Central memory CD8-positive, alpha-beta T cell (primary cell): ENCODE results near the gene MAPK8IP2.

Experiments
- ATAC-seq: fragments of 150-1000 bp; cut with Tn5 transposase; replicated peaks from 2 replicates; pipeline ENCODE4 v1.10.0; 2022; ENCODE audit warnings: mild to moderate bottlenecking, moderate FRiP score, moderate number of reproducible peaks; ENCODE audit not compliant: poor library complexity, severe bottlenecking; ENCODE audit errors: extremely low read depth
- DNase-seq, 2 donors: peaks; one replicate each; pipeline ENCODE4 v3.0.0; 2021; ENCODE audit warnings: low spot score in 2 of 2
- H3K27ac Mint-ChIP-seq: one replicate; pipeline ENCODE4 v1.8.0; 2022; ENCODE audit warnings: low read depth, mild to moderate bottlenecking, moderate library complexity, mixed read lengths
- H3K27me3 Mint-ChIP-seq: one replicate; pipeline ENCODE4 v1.8.0; 2022; ENCODE audit warnings: mixed read lengths
- H3K36me3 Mint-ChIP-seq: one replicate; pipeline ENCODE4 v1.8.0; 2022; ENCODE audit warnings: mild to moderate bottlenecking, moderate library complexity, mixed read lengths; ENCODE audit not compliant: insufficient read depth
- H3K4me1 Mint-ChIP-seq: one replicate; pipeline ENCODE4 v1.8.0; 2022; ENCODE audit warnings: mixed read lengths
- H3K4me3 Mint-ChIP-seq: one replicate; pipeline ENCODE4 v1.8.0; 2022; ENCODE audit warnings: mild to moderate bottlenecking, moderate library complexity, mixed read lengths
- H3K9me3 Mint-ChIP-seq: one replicate; pipeline ENCODE4 v1.8.0; 2022; ENCODE audit warnings: mixed read lengths

MAPK8IP2 gene

GRCh38 chr22:50577987-50578775, 22.4 kb upstream of the MAPK8IP2 start, which contains the start of gene CPT1B:
CPT1B (minus strand) TSS chr22:50578427; CDS start chr22:50577915, 512 bp downstream.
- Mint-ChIP-seq H3K4me3 (no peak within 1 kb of the TSS), H3K27ac (no peak within 1 kb of the TSS), H3K4me1 (peaks cover 8% of the 10 kb centered on the region), H3K36me3 (peaks cover 12% of the 10 kb centered on the region), H3K27me3 (no peaks in the 10 kb centered on the region), H3K9me3 (no peaks in the 10 kb centered on the region)
- ATAC-seq (no peak), DNase-seq (no peak)

- H3K36me3 Mint-ChIP-seq: peaks cover 15% of the 10 kb centered on the region
- no peak overlapping the region for H3K4me3 Mint-ChIP-seq
- peaks cover 14% of the 10 kb centered on the region for H3K4me1 Mint-ChIP-seq
- no peaks in the 10 kb centered on the region for H3K9me3 Mint-ChIP-seq
- H3K27ac Mint-ChIP-seq: no peak overlapping the region
- ATAC-seq (no peak), DNase-seq (no peak)
- no peaks in the 10 kb centered on the region for H3K27me3 Mint-ChIP-seq
Observed at GRCh38 chr22:50578776-50579310, 21.8 kb upstream of the MAPK8IP2 start.

DNA sequence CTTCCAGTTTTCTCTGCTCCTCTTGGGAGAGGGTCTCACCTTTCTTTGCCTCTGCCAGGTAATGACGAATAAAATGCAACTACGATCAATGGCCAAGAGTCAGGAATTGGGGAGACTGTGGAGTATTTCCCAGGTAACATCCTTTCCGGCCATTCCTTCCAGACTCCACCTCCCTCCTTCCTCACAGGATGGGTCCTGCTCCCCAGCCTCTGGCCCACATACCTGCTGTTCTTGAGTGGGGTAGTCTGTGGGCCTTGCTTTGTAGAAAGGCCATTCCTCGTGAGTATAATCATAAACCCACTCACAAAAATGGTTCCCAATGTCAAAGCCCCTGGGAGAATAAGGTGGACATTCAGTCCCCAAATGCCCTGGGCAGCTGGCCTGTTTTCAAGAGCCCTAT, 20.8 kb upstream of the MAPK8IP2 start:
- ATAC-seq (no peak), DNase-seq (no peak)
- Mint-ChIP-seq H3K27ac (no peak overlapping the region), H3K4me1 (peaks cover 14% of the 10 kb centered on the region), H3K9me3 (no peaks in the 10 kb centered on the region), H3K4me3 (no peak overlapping the region), H3K36me3 (peaks cover 12% of the 10 kb centered on the region), H3K27me3 (no peaks in the 10 kb centered on the region)

DNA sequence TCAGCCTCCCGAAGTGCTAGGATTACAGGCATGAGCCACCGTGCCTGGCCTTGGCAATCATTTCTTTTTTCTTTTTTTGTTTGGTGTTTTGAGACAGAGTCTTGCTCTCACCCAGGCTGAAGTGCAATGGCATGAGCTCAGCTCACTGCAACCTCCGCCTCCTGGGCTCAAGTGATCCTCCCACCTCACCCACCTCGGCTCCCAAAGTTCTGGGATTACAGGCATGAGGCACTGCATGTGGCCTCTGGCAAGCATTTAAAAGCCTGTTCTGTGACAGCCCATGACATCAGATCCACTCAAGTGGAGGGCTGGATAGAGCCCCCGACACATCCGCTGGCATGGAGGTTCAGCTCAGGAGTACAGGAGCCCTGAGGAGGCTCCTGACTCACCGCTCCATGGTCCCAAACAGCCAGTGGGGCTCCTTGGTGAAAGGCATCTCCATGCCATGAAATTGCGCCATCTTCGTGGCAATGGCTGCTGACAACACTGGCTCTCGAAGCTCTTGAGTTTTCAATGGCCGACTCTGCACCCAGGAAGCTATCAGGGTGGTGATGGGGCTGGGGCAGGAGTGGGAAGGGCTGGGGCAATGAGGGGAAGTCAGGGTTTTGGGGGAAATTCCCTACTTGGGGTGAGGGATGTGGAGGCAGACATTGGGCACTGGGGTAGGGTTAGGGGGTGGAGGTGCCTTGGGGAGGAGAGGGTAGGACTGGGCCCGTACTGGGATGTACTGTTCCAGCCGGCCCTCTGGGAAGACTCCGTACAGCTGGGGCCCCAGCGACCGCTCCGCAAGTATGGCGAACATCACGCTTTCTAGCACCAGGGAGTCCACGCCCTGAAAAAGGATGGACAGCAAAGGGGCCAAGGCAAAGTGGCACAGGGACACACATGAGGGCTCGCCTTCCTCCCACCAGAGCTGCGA, 19.3 kb upstream of the MAPK8IP2 start:
- no peaks in the 10 kb centered on the region for H3K27me3 Mint-ChIP-seq
- H3K36me3 Mint-ChIP-seq: peaks cover 12% of the 10 kb centered on the region

DNA sequence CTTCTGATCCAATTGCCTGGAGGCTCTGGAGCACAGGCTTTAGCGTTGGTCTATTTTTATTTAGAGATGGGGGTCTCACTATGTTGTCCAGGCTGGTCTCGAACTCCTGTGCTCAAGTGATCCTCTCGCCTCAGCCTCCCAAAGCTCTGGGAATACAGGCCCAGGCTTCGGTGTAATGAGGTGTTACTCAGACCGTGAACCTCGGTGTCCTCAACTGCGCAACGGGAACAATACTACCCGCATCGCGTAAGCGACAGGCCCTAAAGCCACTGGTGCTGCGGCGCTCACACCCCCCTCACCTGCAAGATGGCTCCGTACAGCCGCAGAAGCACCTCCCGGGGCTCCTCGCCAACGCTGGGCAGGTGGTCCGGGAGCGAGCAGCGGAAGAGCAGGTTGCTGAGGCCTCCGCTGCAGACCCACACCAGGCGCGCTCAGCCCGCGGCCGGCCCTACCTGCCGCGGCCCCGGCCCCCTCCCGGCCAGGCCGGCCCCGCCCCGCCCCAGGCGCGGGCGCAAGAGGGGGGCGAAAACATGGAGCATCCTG, 18.6 kb upstream of the MAPK8IP2 start:
- Mint-ChIP-seq H3K36me3 (peaks cover 12% of the 10 kb centered on the region), H3K4me3 (peak overlapping the region; percentile 90), H3K27ac (peak overlapping the region; percentile 99), H3K9me3 (no peaks in the 10 kb centered on the region), H3K27me3 (no peaks in the 10 kb centered on the region), H3K4me1 (peaks cover 14% of the 10 kb centered on the region)
- ATAC-seq: peak; percentile 10
- no peak for DNase-seq

More for the DNA sequence above, 19.3 kb upstream of the MAPK8IP2 start:
- ATAC-seq (no peak), DNase-seq (no peak)
- H3K4me3 Mint-ChIP-seq: peak overlapping the region; percentile 90
- H3K9me3 Mint-ChIP-seq: no peaks in the 10 kb centered on the region
- peaks cover 14% of the 10 kb centered on the region for H3K4me1 Mint-ChIP-seq
- no peak overlapping the region for H3K27ac Mint-ChIP-seq

DNA sequence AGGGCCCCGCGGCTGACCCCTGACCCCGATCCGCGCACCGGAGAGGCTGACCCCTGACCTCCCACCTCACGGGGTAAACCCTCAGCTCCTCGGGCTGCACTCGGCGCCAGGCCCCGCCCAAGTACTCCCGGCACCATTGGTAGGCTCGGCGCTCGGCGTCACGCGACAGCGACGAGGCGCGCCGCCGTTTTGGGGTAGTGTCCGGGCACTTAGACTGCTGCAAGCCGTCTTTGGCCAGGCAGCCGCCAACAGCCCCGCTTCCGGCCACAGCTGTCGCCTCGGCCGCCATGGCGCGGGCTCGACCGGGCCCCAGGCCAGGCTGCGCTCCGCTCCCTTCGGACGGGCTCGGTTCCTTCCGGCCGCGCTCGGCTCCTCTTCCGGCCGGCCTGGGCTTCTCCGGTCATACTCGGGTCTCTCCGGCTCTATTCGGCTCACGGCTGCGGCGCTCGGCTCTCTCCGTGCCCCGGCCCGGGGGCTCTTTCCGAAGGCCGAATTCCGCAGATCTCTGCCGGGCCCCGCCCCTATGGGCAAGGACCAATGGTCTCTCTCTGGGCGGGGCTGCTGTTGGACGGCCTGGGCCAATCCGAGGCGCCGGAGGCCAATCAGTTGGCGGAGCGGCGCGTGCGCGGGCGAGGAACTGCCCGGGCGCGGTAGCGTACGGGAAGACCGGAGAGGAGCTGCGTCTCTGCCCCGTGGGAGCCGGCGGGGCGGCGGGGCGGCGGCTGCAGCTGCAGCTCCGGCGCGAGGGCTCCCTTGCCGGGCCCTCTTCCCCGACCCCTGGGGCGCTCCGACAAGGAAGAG, 17.9 kb upstream of the MAPK8IP2 start, which contains the start of gene CHKB:
TSS of gene CHKB (minus strand) at position 357 of the 801 bp plus-strand sequence. CDS start at position 289, 68 bp downstream.
- Mint-ChIP-seq H3K4me3 (peak within 1 kb of the TSS; percentile 90), H3K27ac (peak within 1 kb of the TSS; percentile 99), H3K9me3 (no peaks in the 10 kb centered on the region), H3K4me1 (peaks cover 14% of the 10 kb centered on the region), H3K36me3 (peaks cover 12% of the 10 kb centered on the region), H3K27me3 (no peaks in the 10 kb centered on the region)
- DNase-seq (peak; percentile 95 to 98), ATAC-seq (peak; percentile 90)

GRCh38 chr22:50583294-50583861, 17.2 kb upstream of the MAPK8IP2 start:
- Mint-ChIP-seq H3K4me3 (peak overlapping the region; percentile 90), H3K4me1 (peaks cover 14% of the 10 kb centered on the region), H3K27ac (peak overlapping the region; percentile 99), H3K9me3 (no peaks in the 10 kb centered on the region), H3K36me3 (peaks cover 11% of the 10 kb centered on the region), H3K27me3 (no peaks in the 10 kb centered on the region)
- DNase-seq: no peak
- ATAC-seq: peak; percentile 17

- peak overlapping the region; percentile 90 for H3K4me3 Mint-ChIP-seq
- no peaks in the 10 kb centered on the region for H3K27me3 Mint-ChIP-seq
- no peaks in the 10 kb centered on the region for H3K9me3 Mint-ChIP-seq
- DNase-seq (no peak), ATAC-seq (no peak)
- H3K36me3 Mint-ChIP-seq: peaks cover 11% of the 10 kb centered on the region
- peaks cover 14% of the 10 kb centered on the region for H3K4me1 Mint-ChIP-seq
- H3K27ac Mint-ChIP-seq: no peak overlapping the region
Observed at GRCh38 chr22:50584106-50585096, 16.2 kb upstream of the MAPK8IP2 start.

DNA sequence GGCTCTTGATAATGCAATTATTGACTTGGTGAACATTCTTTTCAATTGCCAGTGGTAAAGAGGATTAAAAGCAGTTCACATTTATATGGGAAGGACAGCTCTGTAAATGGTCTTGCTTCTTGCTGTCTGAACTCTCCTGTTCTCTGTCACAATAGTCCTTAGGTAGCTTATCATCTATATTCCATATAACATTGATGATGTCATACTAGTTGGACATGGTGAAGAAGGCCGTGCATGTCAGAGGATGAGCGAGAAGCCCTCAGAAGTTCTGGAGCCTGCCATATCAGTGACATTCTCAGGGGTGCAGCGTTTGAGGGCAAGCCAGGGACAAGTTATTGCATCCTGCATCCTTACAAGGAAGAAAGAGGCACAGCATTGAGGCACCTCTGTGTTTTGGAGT, 15.4 kb upstream of the MAPK8IP2 start:
- no peak overlapping the region for H3K4me3 Mint-ChIP-seq
- H3K4me1 Mint-ChIP-seq: peaks cover 6% of the 10 kb centered on the region
- no peaks in the 10 kb centered on the region for H3K9me3 Mint-ChIP-seq
- H3K27me3 Mint-ChIP-seq: no peaks in the 10 kb centered on the region
- no peak overlapping the region for H3K27ac Mint-ChIP-seq
- peaks cover 11% of the 10 kb centered on the region for H3K36me3 Mint-ChIP-seq
- DNase-seq (no peak), ATAC-seq (no peak)

DNA sequence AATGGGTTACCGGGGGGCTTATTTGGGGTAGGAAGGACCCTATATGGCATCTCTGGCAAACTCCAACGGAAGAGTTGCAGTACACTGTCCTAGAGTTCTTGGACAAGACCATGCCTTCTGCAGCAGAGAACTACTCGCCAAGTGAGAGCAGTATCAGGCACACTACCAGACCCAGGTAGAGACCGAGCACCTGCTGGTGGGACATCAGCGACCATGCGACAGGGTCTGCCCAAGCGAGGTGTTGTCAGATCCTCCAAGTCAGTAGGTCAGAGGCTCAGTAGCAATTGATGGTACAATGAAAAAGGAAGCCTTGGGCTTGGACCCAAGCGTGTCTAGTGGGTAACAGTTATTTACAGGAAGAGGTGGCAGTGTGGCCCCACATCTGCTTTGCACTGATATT, 14.8 kb upstream of the MAPK8IP2 start:
- no peak overlapping the region for H3K27ac Mint-ChIP-seq
- H3K36me3 Mint-ChIP-seq: peaks cover 9% of the 10 kb centered on the region
- no peaks in the 10 kb centered on the region for H3K9me3 Mint-ChIP-seq
- no peak for ATAC-seq
- no peak overlapping the region for H3K4me3 Mint-ChIP-seq
- no peak for DNase-seq
- H3K27me3 Mint-ChIP-seq: no peaks in the 10 kb centered on the region
- peaks cover 6% of the 10 kb centered on the region for H3K4me1 Mint-ChIP-seq

- Mint-ChIP-seq H3K27ac (no peak overlapping the region), H3K36me3 (peaks cover 9% of the 10 kb centered on the region), H3K9me3 (no peaks in the 10 kb centered on the region), H3K27me3 (no peaks in the 10 kb centered on the region), H3K4me3 (no peak overlapping the region), H3K4me1 (peaks cover 6% of the 10 kb centered on the region)
- ATAC-seq: no peak
- DNase-seq: no peak
Observed at GRCh38 chr22:50586416-50586815, 14.2 kb upstream of the MAPK8IP2 start.
